ENCODE data around the gene AIP. TPM values are rescaled to one million over a fixed set of nuclear protein-coding genes. Genes with fewer than 3 reads are reported as not detected.

Gene AIP
- total and polyA plus RNA-seq, 2 of the 8 experiments (the other 6 are each of a cell fraction or from before 2014, with no cell fraction given), result 29.8 to 54.4 TPM

DNA sequence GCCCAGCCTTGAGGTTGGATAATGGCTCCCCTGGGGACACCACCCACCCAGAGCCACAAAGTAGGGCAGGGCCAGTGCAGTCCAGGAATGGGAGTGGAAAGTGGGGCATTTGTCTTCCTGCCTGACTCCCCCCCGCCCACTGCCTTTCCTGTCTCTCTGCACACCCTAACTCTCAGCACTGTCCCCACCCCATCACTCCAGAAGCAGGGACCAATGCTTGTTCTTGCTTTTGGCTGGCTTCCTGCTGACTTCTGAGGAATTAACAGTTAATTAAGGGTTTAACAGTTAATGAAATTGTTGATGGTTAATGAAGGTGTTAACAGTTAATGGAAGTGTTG is 17.6 kb downstream of the AIP start (continued):
- TF ChIP-seq CBX8 (IDR thresholded peaks at IDR 0.05; ENCODE audit: borderline replicate concordance, low read depth, low read length), result no peak
- TF ChIP-seq RNF2 (IDR thresholded peaks at IDR 0.05; ENCODE audit: borderline replicate concordance, low read depth, low read length, missing control alignments, poor library complexity, severe bottlenecking), result no peak
- no peak for TF ChIP-seq MAX (IDR thresholded peaks at IDR 0.05)

Data from H1 (cell line).